Tibial nerve (tissue), 4 donors: ENCODE results near the gene BMAL1.

Experiments
- EP300 ChIP-seq, 2 donors: sonication (generic); formaldehyde crosslinking; IDR thresholded peaks; one replicate each; pipeline ENCODE4 v1.6.1; 2017; ENCODE audit warnings: antibody characterized with exemption in 2 of 2, mild to moderate bottlenecking in 1 of 2
- POLR2A ChIP-seq, 2 donors: fragments of 450-650 bp; IDR thresholded peaks; one replicate each; pipeline ENCODE4 v1.6.1; 2017; ENCODE audit warnings: antibody characterized with exemption in 2 of 2, mild to moderate bottlenecking in 2 of 2, moderate library complexity in 2 of 2
- TF ChIP-seq, protein P1 (sequence below), 5 experiments: fragments of 200-600 bp in 3 of 5; fragments of 450-650 bp in 2 of 5; sonication (generic) in 3 of 5; IDR thresholded peaks; one replicate each; pipeline ENCODE4 v1.5.1; 2016 to 2019; ENCODE audit warnings: antibody characterized with exemption in 5 of 5, mild to moderate bottlenecking in 3 of 5, moderate library complexity in 2 of 5

DNA sequence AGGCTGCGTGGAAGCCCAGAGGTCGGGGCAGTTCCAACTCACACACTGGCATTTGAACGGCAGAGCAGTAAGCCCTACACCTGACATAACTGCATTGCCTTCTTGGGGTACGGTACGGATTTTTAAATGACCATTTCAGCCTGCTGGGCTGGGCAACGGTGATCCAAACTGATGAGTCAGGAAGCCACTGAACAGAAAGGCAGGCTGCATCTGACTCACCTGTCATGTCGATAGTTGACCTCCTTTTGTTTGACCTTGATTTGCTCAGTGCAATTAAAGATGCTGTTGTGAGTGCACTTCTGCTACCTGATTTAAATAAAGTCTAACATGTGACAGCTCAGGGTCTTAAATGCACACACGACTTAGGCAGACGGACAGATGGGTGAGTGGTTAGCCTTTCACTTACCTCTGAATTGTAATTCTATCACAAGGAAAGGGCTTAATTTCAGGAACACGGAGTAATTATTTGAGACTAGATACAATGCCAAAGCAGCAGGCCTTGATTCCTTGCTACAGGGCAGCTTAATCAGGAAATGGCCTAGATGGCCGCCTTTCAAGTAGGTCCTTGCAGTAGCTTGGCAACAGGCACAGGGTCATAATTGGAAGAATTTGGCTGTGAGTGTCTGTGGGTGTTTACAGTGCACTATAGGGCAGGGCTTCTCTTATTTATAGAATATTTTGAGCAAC lies 52.2 kb downstream of the BMAL1 start:
- TF ChIP-seq, protein P1, sequence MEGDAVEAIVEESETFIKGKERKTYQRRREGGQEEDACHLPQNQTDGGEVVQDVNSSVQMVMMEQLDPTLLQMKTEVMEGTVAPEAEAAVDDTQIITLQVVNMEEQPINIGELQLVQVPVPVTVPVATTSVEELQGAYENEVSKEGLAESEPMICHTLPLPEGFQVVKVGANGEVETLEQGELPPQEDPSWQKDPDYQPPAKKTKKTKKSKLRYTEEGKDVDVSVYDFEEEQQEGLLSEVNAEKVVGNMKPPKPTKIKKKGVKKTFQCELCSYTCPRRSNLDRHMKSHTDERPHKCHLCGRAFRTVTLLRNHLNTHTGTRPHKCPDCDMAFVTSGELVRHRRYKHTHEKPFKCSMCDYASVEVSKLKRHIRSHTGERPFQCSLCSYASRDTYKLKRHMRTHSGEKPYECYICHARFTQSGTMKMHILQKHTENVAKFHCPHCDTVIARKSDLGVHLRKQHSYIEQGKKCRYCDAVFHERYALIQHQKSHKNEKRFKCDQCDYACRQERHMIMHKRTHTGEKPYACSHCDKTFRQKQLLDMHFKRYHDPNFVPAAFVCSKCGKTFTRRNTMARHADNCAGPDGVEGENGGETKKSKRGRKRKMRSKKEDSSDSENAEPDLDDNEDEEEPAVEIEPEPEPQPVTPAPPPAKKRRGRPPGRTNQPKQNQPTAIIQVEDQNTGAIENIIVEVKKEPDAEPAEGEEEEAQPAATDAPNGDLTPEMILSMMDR (IDR thresholded peaks at IDR 0.05), result no peak
- TF ChIP-seq POLR2A (IDR thresholded peaks at IDR 0.05) (no peak), EP300 (IDR thresholded peaks at IDR 0.05) (no peak)
